SHP77 (cell line): ENCODE results near the gene HTR3C.
"Not testable (repeated sequence)": the region's sequence is repeated elsewhere in the genome, so short reads cannot be mapped to it uniquely, and the experiment has no call there.

Experiments
- DNase-seq, 2 experiments: peaks; one replicate each; lab custom pipeline; 2025; lab: John Stamatoyannopoulos, UW

The HTR3C gene

GRCh38 chr3:184030536-184030935, 22.3 kb upstream of the HTR3C start:
- no peak for DNase-seq

GRCh38 chr3:184031187-184031792, 21.6 kb upstream of the HTR3C start, which contains the start of gene HTR3D:
Gene HTR3D, plus strand, starts transcription at chr3:184031742. Its CDS starts 0 bp downstream, at chr3:184031742.
- DNase-seq = no peak

- no peak for DNase-seq
These were observed 15.0 kb upstream of the HTR3C start for GRCh38 chr3:184037816-184038215.

- not testable (repeated sequence) for DNase-seq
These were observed 14.5 kb upstream of the HTR3C start for GRCh38 chr3:184038307-184038706.

GRCh38 chr3:184039414-184039813, 13.4 kb upstream of the HTR3C start:
- DNase-seq = no peak

- peak in 1 of 2 experiments; percentile 49 for DNase-seq
These were observed 12.8 kb upstream of the HTR3C start for GRCh38 chr3:184040010-184040409.

- DNase-seq = no peak
These were observed 10.2 kb upstream of the HTR3C start for GRCh38 chr3:184042617-184043016.

GRCh38 chr3:184045995-184046394, 6.9 kb upstream of the HTR3C start:
- DNase-seq = no peak

- DNase-seq = no peak
These were observed 2.5 kb upstream of the HTR3C start for GRCh38 chr3:184050217-184050847.

GRCh38 chr3:184058029-184058428, 5.2 kb downstream of the HTR3C start:
- DNase-seq = no peak

- DNase-seq = no peak
These were observed 6.6 kb downstream of the HTR3C start for GRCh38 chr3:184059424-184059823.

- no peak for DNase-seq
These were observed 9.8 kb downstream of the HTR3C start for GRCh38 chr3:184062637-184063036.

GRCh38 chr3:184066211-184066610, 13.4 kb downstream of the HTR3C start:
- no peak for DNase-seq

- no peak for DNase-seq
These were observed 14.8 kb downstream of the HTR3C start for GRCh38 chr3:184067573-184068055.

GRCh38 chr3:184068344-184068743, 15.5 kb downstream of the HTR3C start:
- DNase-seq = no peak

- DNase-seq = not testable (repeated sequence)
These were observed 18.3 kb downstream of the HTR3C start for GRCh38 chr3:184071142-184071541.

- no peak for DNase-seq
These were observed 20.8 kb downstream of the HTR3C start for GRCh38 chr3:184073621-184074020.

GRCh38 chr3:184075901-184076300, 23.1 kb downstream of the HTR3C start:
- no peak for DNase-seq

GRCh38 chr3:184077881-184078280, 25.0 kb downstream of the HTR3C start:
- no peak for DNase-seq

- DNase-seq = no peak
These were observed 26.0 kb downstream of the HTR3C start for GRCh38 chr3:184078851-184079250.

- DNase-seq = no peak
These were observed 28.4 kb downstream of the HTR3C start for GRCh38 chr3:184081116-184081830.

- no peak for DNase-seq
These were observed 29.2 kb downstream of the HTR3C start for GRCh38 chr3:184082034-184082433.

- no peak for DNase-seq
These were observed 29.6 kb downstream of the HTR3C start for GRCh38 chr3:184082465-184082864.
